ENCODE measurements around the gene METAP1D. TPM values are rescaled to one million over a fixed set of nuclear protein-coding genes. Genes with fewer than 3 reads are reported as not detected.

METAP1D gene
- total RNA-seq, 3 donors from 2014 or later, result 6.2 to 12.5 (median 7.8) TPM

GRCh38 chr2:172087780-172088244 is 88.1 kb downstream of the METAP1D start:
- Histone ChIP-seq H3K27ac (no peak overlapping the region), H3K4me1 (peaks cover 8 to 25% of the 10 kb centered on the region in 2 donors), H3K9me3 (no peaks in the 10 kb centered on the region), H3K4me3 (no peak overlapping the region), H3K27me3 (peaks cover 28 to 100% of the 10 kb centered on the region in 2 donors), H3K36me3 (no peaks in the 10 kb centered on the region)
- DNase-seq (ENCODE audit: low spot score in 2 of 2), result no peak
- no peak for TF ChIP-seq POLR2AphosphoS5 (IDR thresholded peaks at IDR 0.05)
- no peak for TF ChIP-seq POLR2A (IDR thresholded peaks at IDR 0.05)
- intact Hi-C loops (cut with DNase I; ENCODE audit: low total_unique reads), result no loop called here

- Histone ChIP-seq H3K27ac (no peak overlapping the region), H3K4me1 (peaks cover 8 to 25% of the 10 kb centered on the region in 2 donors), H3K9me3 (no peaks in the 10 kb centered on the region), H3K27me3 (peaks cover 25 to 100% of the 10 kb centered on the region in 2 donors), H3K36me3 (no peaks in the 10 kb centered on the region), H3K4me3 (no peak overlapping the region)
- TF ChIP-seq, protein P1, sequence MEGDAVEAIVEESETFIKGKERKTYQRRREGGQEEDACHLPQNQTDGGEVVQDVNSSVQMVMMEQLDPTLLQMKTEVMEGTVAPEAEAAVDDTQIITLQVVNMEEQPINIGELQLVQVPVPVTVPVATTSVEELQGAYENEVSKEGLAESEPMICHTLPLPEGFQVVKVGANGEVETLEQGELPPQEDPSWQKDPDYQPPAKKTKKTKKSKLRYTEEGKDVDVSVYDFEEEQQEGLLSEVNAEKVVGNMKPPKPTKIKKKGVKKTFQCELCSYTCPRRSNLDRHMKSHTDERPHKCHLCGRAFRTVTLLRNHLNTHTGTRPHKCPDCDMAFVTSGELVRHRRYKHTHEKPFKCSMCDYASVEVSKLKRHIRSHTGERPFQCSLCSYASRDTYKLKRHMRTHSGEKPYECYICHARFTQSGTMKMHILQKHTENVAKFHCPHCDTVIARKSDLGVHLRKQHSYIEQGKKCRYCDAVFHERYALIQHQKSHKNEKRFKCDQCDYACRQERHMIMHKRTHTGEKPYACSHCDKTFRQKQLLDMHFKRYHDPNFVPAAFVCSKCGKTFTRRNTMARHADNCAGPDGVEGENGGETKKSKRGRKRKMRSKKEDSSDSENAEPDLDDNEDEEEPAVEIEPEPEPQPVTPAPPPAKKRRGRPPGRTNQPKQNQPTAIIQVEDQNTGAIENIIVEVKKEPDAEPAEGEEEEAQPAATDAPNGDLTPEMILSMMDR (IDR thresholded peaks at IDR 0.05), result no peak
- TF ChIP-seq POLR2A (IDR thresholded peaks at IDR 0.05) (no peak), POLR2AphosphoS5 (IDR thresholded peaks at IDR 0.05) (no peak)
- intact Hi-C loops (cut with DNase I; ENCODE audit: low total_unique reads), result no loop called here
- no peak for DNase-seq (ENCODE audit: low spot score in 2 of 2)
These were observed 88.7 kb downstream of the METAP1D start for GRCh38 chr2:172088245-172089004.

DNA sequence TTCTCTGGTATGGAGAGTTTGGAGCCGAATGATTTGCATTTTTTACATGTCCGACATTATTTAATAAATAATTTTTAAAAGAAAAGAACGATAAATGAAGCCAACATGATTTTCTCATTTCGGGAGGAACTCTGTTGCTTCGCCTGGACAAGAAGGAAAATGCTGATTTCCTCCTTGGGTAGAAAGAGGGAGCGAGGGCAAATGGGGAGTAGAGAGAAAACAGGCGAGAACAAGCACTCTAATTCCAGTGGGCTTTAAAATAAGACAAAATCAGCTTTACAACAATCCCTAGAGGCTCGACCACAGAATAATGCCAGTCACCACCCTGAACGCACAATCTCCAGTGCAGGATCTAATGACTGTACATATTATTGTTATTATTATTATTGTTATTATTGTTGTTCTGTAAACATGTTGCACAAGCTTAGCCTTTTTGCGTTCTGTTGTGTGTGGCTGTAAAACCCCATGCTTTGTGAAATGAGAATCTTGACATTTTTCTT is 89.3 kb downstream of the METAP1D start:
- no peaks in the 10 kb centered on the region for H3K36me3 ChIP-seq
- H3K9me3 ChIP-seq, result no peaks in the 10 kb centered on the region
- H3K4me3 ChIP-seq, result no peak overlapping the region
- TF ChIP-seq POLR2A (IDR thresholded peaks at IDR 0.05) (no peak), POLR2AphosphoS5 (IDR thresholded peaks at IDR 0.05) (no peak)
- TF ChIP-seq, protein P1 (IDR thresholded peaks at IDR 0.05), result no peak
- H3K27me3 ChIP-seq, result peaks cover 26 to 100% of the 10 kb centered on the region in 2 donors
- intact Hi-C loops (cut with DNase I; ENCODE audit: low total_unique reads), result no loop called here
- no peak overlapping the region for H3K27ac ChIP-seq
- DNase-seq (ENCODE audit: low spot score in 2 of 2), result no peak
- H3K4me1 ChIP-seq, result peaks cover 8 to 25% of the 10 kb centered on the region in 2 donors

DNA sequence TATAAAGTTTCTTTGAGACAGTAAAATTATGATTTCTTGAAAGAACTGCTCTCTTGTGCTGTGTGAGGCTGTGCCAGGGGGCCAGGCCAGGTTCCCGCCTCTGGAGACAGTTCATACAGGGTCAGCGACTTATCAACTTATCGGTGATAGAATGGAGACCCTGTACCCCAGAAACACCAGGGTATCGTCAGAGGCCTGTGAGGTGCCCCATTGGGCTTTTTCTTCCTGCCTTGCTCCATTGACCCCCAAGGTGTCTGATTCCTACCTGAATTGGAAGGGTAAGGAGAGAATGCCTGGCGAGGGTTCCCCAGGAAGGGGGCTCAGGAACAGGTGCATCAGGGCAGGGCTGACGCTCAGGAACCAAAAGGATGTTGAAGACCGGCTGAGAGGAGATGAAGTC is 89.9 kb downstream of the METAP1D start:
- Histone ChIP-seq H3K27ac (no peak overlapping the region), H3K36me3 (no peaks in the 10 kb centered on the region), H3K27me3 (peaks cover 27 to 100% of the 10 kb centered on the region in 2 donors), H3K4me1 (peaks cover 5 to 26% of the 10 kb centered on the region in 2 donors), H3K4me3 (no peak overlapping the region), H3K9me3 (no peaks in the 10 kb centered on the region)
- TF ChIP-seq, protein P1 (IDR thresholded peaks at IDR 0.05), result no peak
- TF ChIP-seq POLR2AphosphoS5 (IDR thresholded peaks at IDR 0.05), result no peak
- TF ChIP-seq POLR2A (IDR thresholded peaks at IDR 0.05), result no peak
- intact Hi-C loops (cut with DNase I; ENCODE audit: low total_unique reads), result no loop called here
- DNase-seq (ENCODE audit: low spot score in 2 of 2), result no peak

DNA sequence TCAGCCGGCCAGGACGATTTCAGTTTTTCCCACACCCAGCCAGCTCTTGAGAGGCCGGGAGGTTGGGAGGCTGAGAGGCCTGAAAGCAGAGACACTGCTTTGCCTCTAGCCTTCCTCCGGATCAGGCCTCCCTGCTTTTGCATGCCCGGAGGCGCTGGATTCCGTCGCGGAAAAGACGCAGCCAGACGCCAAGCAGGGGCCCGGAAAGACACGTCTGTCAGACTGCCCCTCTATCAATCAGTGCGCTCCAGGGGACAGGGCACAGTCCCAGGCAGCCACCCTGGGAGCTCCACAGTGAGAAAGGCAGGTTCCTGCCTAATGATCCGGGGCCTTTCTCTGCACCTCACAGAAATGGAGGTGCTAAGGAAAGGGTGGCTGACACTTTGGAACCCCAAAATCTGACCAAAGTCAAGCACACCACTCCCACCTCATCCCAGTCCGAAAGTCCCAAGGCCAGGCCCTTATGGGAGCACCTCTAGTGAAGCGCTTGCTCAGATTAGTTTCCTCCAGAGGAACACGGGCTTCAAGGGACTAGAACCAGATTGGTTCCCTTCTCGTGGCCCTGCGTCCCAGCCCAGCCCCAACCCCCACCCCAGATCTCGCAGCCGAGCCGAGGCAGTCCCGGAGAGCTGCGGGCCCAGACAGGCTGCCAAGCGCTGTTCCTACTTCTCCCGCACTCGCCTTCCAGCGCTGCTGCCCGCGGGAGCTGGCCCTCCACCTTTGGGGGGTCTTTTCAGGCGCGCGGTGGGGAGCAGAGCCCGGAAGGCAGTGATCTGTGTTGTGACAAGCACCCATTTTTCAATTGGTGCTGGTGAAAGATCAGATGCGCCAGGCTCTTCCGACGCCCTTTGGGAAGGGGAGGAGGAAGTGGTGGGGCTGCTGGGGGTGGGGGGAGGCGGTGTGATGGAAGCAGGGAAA is 90.5 kb downstream of the METAP1D start:
- H3K9me3 ChIP-seq, result no peaks in the 10 kb centered on the region
- peaks cover 26 to 100% of the 10 kb centered on the region in 2 donors for H3K27me3 ChIP-seq
- H3K27ac ChIP-seq, result no peak overlapping the region
- no peak overlapping the region for H3K4me3 ChIP-seq
- peaks cover 4 to 27% of the 10 kb centered on the region in 2 donors for H3K4me1 ChIP-seq
- TF ChIP-seq, protein P1 (IDR thresholded peaks at IDR 0.05), result no peak
- TF ChIP-seq POLR2A (IDR thresholded peaks at IDR 0.05) (no peak), POLR2AphosphoS5 (IDR thresholded peaks at IDR 0.05) (no peak)
- intact Hi-C loops (cut with DNase I; ENCODE audit: low total_unique reads), result no loop called here
- H3K36me3 ChIP-seq, result no peaks in the 10 kb centered on the region
- no peak for DNase-seq (ENCODE audit: low spot score in 2 of 2)

Data from breast epithelium (tissue), 4 donors.